Endothelial cell of umbilical vein (primary cell): Measurements from ENCODE around the gene RAB40C.

Source experiments
- EZH2 ChIP-seq: IDR thresholded peaks from 2 replicates; pipeline ENCODE4 v1.6.1; 2012; ENCODE audit warnings: borderline replicate concordance, low read depth, mild to moderate bottlenecking, moderate library complexity, low read length, inconsistent platforms; ENCODE audit not compliant: severe bottlenecking
- FOS ChIP-seq: IDR thresholded peaks from 2 replicates; pipeline ENCODE4 v1.6.1; 2011; ENCODE audit warnings: mild to moderate bottlenecking, low read length, moderate library complexity, borderline replicate concordance; ENCODE audit not compliant: insufficient read depth
- GATA2 ChIP-seq: IDR thresholded peaks from 2 replicates; pipeline ENCODE4 v1.7.0; 2011; ENCODE audit warnings: low read depth, mild to moderate bottlenecking, moderate library complexity, mixed read lengths, low read length; ENCODE audit not compliant: insufficient read length, insufficient read depth
- JUN ChIP-seq: IDR thresholded peaks from 2 replicates; pipeline ENCODE4 v1.6.1; 2011; ENCODE audit warnings: borderline replicate concordance, low read depth; ENCODE audit not compliant: insufficient read length, insufficient read depth
- MYC ChIP-seq: IDR thresholded peaks from one replicate; pipeline ENCODE4 v1.6.1; 2011; ENCODE audit warnings: mild to moderate bottlenecking, low read depth, low read length
- POLR2A ChIP-seq: IDR thresholded peaks from 2 replicates; pipeline ENCODE4 v1.6.1; 2012; ENCODE audit warnings: low read depth, mild to moderate bottlenecking, control low read depth, low read length
- POLR2AphosphoS5 ChIP-seq: IDR thresholded peaks from 2 replicates; pipeline ENCODE4 v1.6.1; 2012; ENCODE audit warnings: low read depth, mild to moderate bottlenecking, control low read depth, low read length, moderate library complexity; ENCODE audit not compliant: insufficient read depth
- TF ChIP-seq, protein P1 (sequence below): IDR thresholded peaks from 2 replicates; pipeline ENCODE4 v1.6.1; 2011; ENCODE audit not compliant: insufficient read depth, insufficient read length
- TF ChIP-seq, protein P2 (sequence below), 2 donors: IDR thresholded peaks; 1 replicate in 1 of 2; 2 replicates in 1 of 2; pipeline ENCODE4 v1.5.1; 2011; ENCODE audit warnings: low read length in 2 of 2, mild to moderate bottlenecking in 2 of 2, moderate library complexity in 2 of 2, control low read depth in 1 of 2, inconsistent platforms in 1 of 2, low read depth in 1 of 2; ENCODE audit not compliant: insufficient read depth in 1 of 2; ENCODE audit errors: extremely low read depth in 1 of 2

DNA sequence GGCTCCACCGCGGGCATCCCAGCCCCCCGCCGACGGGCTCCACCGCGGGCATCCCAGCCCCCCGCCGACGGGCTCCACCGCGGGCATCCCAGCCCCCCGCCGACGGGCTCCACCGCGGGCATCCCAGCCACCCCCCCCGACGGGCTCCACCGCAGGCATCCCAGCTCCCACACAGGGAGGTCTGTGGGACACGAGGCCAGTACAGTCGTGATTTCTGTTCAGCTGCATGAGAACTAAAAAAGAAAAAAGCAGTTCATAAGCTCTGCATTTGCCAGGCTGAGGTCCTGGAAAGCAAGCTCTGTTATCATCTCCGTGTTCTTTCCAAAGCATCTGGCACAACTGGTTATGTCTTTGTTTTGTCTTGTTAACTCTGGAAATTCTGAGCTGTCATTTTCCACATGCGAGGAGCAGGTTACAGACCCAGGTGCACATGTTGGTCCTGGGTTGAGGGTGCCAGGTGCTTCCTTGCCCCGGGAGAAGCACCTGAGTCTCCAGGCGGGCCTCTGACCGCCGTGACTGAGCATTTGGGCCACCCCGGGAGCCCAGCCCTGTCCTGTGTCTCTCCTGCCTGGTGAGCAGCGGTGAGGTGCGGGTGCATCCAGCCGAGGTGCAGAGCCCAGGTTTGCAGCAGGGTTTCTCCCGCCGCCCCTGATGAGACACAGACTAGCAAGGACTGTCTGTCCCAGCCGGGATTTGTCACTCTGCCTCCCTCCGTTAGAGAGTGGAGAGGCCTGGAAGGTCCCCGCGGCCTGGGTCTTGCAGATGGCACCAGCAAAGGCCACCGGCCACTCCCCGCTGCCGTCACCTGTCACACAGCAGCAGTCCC, 31.0 kb downstream of the RAB40C start:
- TF ChIP-seq POLR2AphosphoS5 (no peak), FOS (no peak), POLR2A (no peak), MYC (no peak), EZH2 (no peak), JUN (no peak), GATA2 (no peak)
- TF ChIP-seq, protein P1, sequence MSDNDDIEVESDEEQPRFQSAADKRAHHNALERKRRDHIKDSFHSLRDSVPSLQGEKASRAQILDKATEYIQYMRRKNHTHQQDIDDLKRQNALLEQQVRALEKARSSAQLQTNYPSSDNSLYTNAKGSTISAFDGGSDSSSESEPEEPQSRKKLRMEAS = no peak
- TF ChIP-seq, protein P2, sequence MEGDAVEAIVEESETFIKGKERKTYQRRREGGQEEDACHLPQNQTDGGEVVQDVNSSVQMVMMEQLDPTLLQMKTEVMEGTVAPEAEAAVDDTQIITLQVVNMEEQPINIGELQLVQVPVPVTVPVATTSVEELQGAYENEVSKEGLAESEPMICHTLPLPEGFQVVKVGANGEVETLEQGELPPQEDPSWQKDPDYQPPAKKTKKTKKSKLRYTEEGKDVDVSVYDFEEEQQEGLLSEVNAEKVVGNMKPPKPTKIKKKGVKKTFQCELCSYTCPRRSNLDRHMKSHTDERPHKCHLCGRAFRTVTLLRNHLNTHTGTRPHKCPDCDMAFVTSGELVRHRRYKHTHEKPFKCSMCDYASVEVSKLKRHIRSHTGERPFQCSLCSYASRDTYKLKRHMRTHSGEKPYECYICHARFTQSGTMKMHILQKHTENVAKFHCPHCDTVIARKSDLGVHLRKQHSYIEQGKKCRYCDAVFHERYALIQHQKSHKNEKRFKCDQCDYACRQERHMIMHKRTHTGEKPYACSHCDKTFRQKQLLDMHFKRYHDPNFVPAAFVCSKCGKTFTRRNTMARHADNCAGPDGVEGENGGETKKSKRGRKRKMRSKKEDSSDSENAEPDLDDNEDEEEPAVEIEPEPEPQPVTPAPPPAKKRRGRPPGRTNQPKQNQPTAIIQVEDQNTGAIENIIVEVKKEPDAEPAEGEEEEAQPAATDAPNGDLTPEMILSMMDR (IDR thresholded peaks at IDR 0.05; ENCODE audit: extremely low read depth in 1 of 2, insufficient read depth in 1 of 2, low read depth in 1 of 2, low read length in 2 of 2) = no peak
